Measurements from ENCODE around the gene SYNGR2.
"Not testable (repeated sequence)": the region's sequence is repeated elsewhere in the genome, so short reads cannot be mapped to it uniquely, and the experiment has no call there.

SYNGR2 gene

GRCh38 chr17:78171591-78172248, 3.3 kb downstream of the SYNGR2 start:
- not testable (repeated sequence) for H3K9me3 Mint-ChIP-seq (ENCODE audit: low read depth); H3K4me3 Mint-ChIP-seq; H3K27me3 Mint-ChIP-seq; H3K36me3 Mint-ChIP-seq
- H3K4me1 Mint-ChIP-seq (ENCODE audit: low read depth) = peaks cover 48% of the 10 kb centered on the region
- peak overlapping the region; percentile 16 for H3K27ac Mint-ChIP-seq

- Mint-ChIP-seq H3K4me3 (peak overlapping the region; percentile 20), H3K27me3 (no peaks in the 10 kb centered on the region), H3K9me3 (ENCODE audit: low read depth) (no peaks in the 10 kb centered on the region), H3K4me1 (ENCODE audit: low read depth) (peaks cover 52% of the 10 kb centered on the region), H3K27ac (peak overlapping the region; percentile 68), H3K36me3 (no peaks in the 10 kb centered on the region)
Measured at GRCh38 chr17:78172249-78173051, 4.1 kb downstream of the SYNGR2 start.

GRCh38 chr17:78173097-78173715, 4.8 kb downstream of the SYNGR2 start:
- peaks cover 50% of the 10 kb centered on the region for H3K4me1 Mint-ChIP-seq (ENCODE audit: low read depth)

GRCh38 chr17:78174346-78174869, 6.0 kb downstream of the SYNGR2 start:
- Mint-ChIP-seq H3K4me3 (no peak overlapping the region), H3K4me1 (ENCODE audit: low read depth) (peaks cover 50% of the 10 kb centered on the region), H3K9me3 (ENCODE audit: low read depth) (no peaks in the 10 kb centered on the region), H3K27me3 (no peaks in the 10 kb centered on the region), H3K27ac (no peak overlapping the region), H3K36me3 (no peaks in the 10 kb centered on the region)

More at GRCh38 chr17:78173097-78173715, 4.8 kb downstream of the SYNGR2 start:
- Mint-ChIP-seq H3K4me3 (peak overlapping the region; percentile 36), H3K9me3 (ENCODE audit: low read depth) (no peaks in the 10 kb centered on the region), H3K27ac (peak overlapping the region; percentile 68), H3K36me3 (no peaks in the 10 kb centered on the region), H3K27me3 (no peaks in the 10 kb centered on the region)

GRCh38 chr17:78174870-78175642, 6.7 kb downstream of the SYNGR2 start:
- Mint-ChIP-seq H3K4me3 (no peak overlapping the region), H3K27me3 (no peaks in the 10 kb centered on the region), H3K36me3 (no peaks in the 10 kb centered on the region), H3K9me3 (ENCODE audit: low read depth) (no peaks in the 10 kb centered on the region), H3K27ac (no peak overlapping the region), H3K4me1 (ENCODE audit: low read depth) (peaks cover 50% of the 10 kb centered on the region)

GRCh38 chr17:78175643-78175981, 7.2 kb downstream of the SYNGR2 start:
- H3K27ac Mint-ChIP-seq = no peak overlapping the region
- peaks cover 48% of the 10 kb centered on the region for H3K4me1 Mint-ChIP-seq (ENCODE audit: low read depth)
- no peaks in the 10 kb centered on the region for H3K36me3 Mint-ChIP-seq
- no peak overlapping the region for H3K4me3 Mint-ChIP-seq
- H3K9me3 Mint-ChIP-seq (ENCODE audit: low read depth) = no peaks in the 10 kb centered on the region
- H3K27me3 Mint-ChIP-seq = no peaks in the 10 kb centered on the region

- Mint-ChIP-seq H3K36me3 (no peaks in the 10 kb centered on the region), H3K9me3 (ENCODE audit: low read depth) (no peaks in the 10 kb centered on the region), H3K27ac (no peak overlapping the region), H3K27me3 (no peaks in the 10 kb centered on the region), H3K4me1 (ENCODE audit: low read depth) (peaks cover 41% of the 10 kb centered on the region), H3K4me3 (no peak overlapping the region)
Measured at GRCh38 chr17:78176548-78177025, 8.2 kb downstream of the SYNGR2 start.

GRCh38 chr17:78179372-78179771, 11.0 kb downstream of the SYNGR2 start:
- Mint-ChIP-seq H3K27me3 (no peaks in the 10 kb centered on the region), H3K4me1 (ENCODE audit: low read depth) (peaks cover 15% of the 10 kb centered on the region), H3K9me3 (ENCODE audit: low read depth) (no peaks in the 10 kb centered on the region), H3K36me3 (no peaks in the 10 kb centered on the region), H3K4me3 (no peak overlapping the region), H3K27ac (no peak overlapping the region)

GRCh38 chr17:78180083-78180482, 11.7 kb downstream of the SYNGR2 start:
- Mint-ChIP-seq H3K27me3 (no peaks in the 10 kb centered on the region), H3K9me3 (ENCODE audit: low read depth) (no peaks in the 10 kb centered on the region), H3K36me3 (no peaks in the 10 kb centered on the region), H3K4me1 (ENCODE audit: low read depth) (peaks cover 15% of the 10 kb centered on the region), H3K27ac (no peak overlapping the region), H3K4me3 (no peak overlapping the region)

GRCh38 chr17:78180508-78180907, 12.1 kb downstream of the SYNGR2 start:
- H3K4me1 Mint-ChIP-seq (ENCODE audit: low read depth) = peaks cover 12% of the 10 kb centered on the region
- H3K4me3 Mint-ChIP-seq = no peak overlapping the region
- H3K9me3 Mint-ChIP-seq (ENCODE audit: low read depth) = no peaks in the 10 kb centered on the region
- H3K27me3 Mint-ChIP-seq = no peaks in the 10 kb centered on the region
- H3K27ac Mint-ChIP-seq = no peak overlapping the region
- no peaks in the 10 kb centered on the region for H3K36me3 Mint-ChIP-seq

GRCh38 chr17:78182504-78182903, 14.1 kb downstream of the SYNGR2 start:
- peaks cover 5% of the 10 kb centered on the region for H3K4me1 Mint-ChIP-seq (ENCODE audit: low read depth)
- no peaks in the 10 kb centered on the region for H3K36me3 Mint-ChIP-seq
- H3K9me3 Mint-ChIP-seq (ENCODE audit: low read depth) = no peaks in the 10 kb centered on the region
- H3K27ac Mint-ChIP-seq = no peak overlapping the region
- H3K4me3 Mint-ChIP-seq = no peak overlapping the region
- H3K27me3 Mint-ChIP-seq = no peaks in the 10 kb centered on the region

- Mint-ChIP-seq H3K4me1 (ENCODE audit: low read depth) (peaks cover 9% of the 10 kb centered on the region), H3K9me3 (ENCODE audit: low read depth) (no peaks in the 10 kb centered on the region), H3K27ac (no peak overlapping the region), H3K27me3 (no peaks in the 10 kb centered on the region), H3K4me3 (no peak overlapping the region), H3K36me3 (no peaks in the 10 kb centered on the region)
Measured at GRCh38 chr17:78183916-78184315, 15.5 kb downstream of the SYNGR2 start.

GRCh38 chr17:78184351-78184750, 16.0 kb downstream of the SYNGR2 start:
- Mint-ChIP-seq H3K27me3 (no peaks in the 10 kb centered on the region), H3K36me3 (no peaks in the 10 kb centered on the region), H3K9me3 (ENCODE audit: low read depth) (no peaks in the 10 kb centered on the region), H3K27ac (no peak overlapping the region), H3K4me1 (ENCODE audit: low read depth) (peaks cover 9% of the 10 kb centered on the region), H3K4me3 (no peak overlapping the region)

GRCh38 chr17:78184868-78185267, 16.5 kb downstream of the SYNGR2 start:
- H3K4me1 Mint-ChIP-seq (ENCODE audit: low read depth) = peaks cover 9% of the 10 kb centered on the region
- no peak overlapping the region for H3K27ac Mint-ChIP-seq

More at GRCh38 chr17:78184868-78185267, 16.5 kb downstream of the SYNGR2 start:
- peak overlapping the region; percentile 1 for H3K4me3 Mint-ChIP-seq
- no peaks in the 10 kb centered on the region for H3K36me3 Mint-ChIP-seq
- H3K27me3 Mint-ChIP-seq = no peaks in the 10 kb centered on the region
- no peaks in the 10 kb centered on the region for H3K9me3 Mint-ChIP-seq (ENCODE audit: low read depth)

Data from activated naive CD8-positive, alpha-beta T cell (primary cell).